MM.1S (cell line): ENCODE measurements around the gene ZNF625.

Source experiments
- DNase-seq: peaks from one replicate; pipeline ENCODE4 v3.0.0-alpha.2; 2015
- H2AFZ ChIP-seq: fragments of 300-600 bp; sonication (generic); 2 replicates; pipeline ENCODE4 v1.6.0; 2016; ENCODE audit warnings: antibody characterized with exemption, low read length
- H3F3A ChIP-seq: fragments of 300-600 bp; sonication (generic); 2 replicates; pipeline ENCODE4 v1.6.1; 2016; ENCODE audit warnings: mild to moderate bottlenecking, antibody characterized with exemption, low read length, moderate library complexity, mixed read lengths; ENCODE audit not compliant: insufficient read depth
- H3K27ac ChIP-seq: fragments of 300-600 bp; sonication (generic); 2 replicates; pipeline ENCODE4 v1.5.1; 2016; ENCODE audit warnings: mild to moderate bottlenecking, low read length
- H3K27me3 ChIP-seq: fragments of 300-600 bp; sonication (generic); replicated peaks from 2 replicates; pipeline ENCODE4 v1.6.0; 2016; ENCODE audit warnings: low read length; ENCODE audit not compliant: insufficient read depth
- H3K36me3 ChIP-seq: fragments of 300-600 bp; sonication (generic); replicated peaks from 2 replicates; pipeline ENCODE4 v1.6.1; 2016; ENCODE audit warnings: mild to moderate bottlenecking, low read length, mixed read lengths; ENCODE audit not compliant: insufficient read depth
- H3K4me1 ChIP-seq: fragments of 300-600 bp; sonication (generic); 2 replicates; pipeline ENCODE4 v1.6.1; 2016; ENCODE audit warnings: low read length, mixed read lengths
- H3K4me2 ChIP-seq: fragments of 300-600 bp; sonication (generic); 2 replicates; pipeline ENCODE4 v1.6.0; 2016; ENCODE audit warnings: low read depth, low read length
- H3K4me3 ChIP-seq: fragments of 300-600 bp; sonication (generic); 2 replicates; pipeline ENCODE4 v1.5.1; 2016; ENCODE audit warnings: low read length, mixed read lengths
- H3K79me2 ChIP-seq: fragments of 300-600 bp; sonication (generic); 2 replicates; pipeline ENCODE4 v1.6.1; 2016; ENCODE audit warnings: mixed run types, low read length, mixed read lengths
- H3K9ac ChIP-seq: fragments of 300-600 bp; sonication (generic); 2 replicates; pipeline ENCODE4 v1.6.1; 2016; ENCODE audit warnings: low read length, mixed read lengths
- H3K9me2 ChIP-seq: fragments of 300-600 bp; sonication (generic); replicated peaks from 2 replicates; pipeline ENCODE4 v1.6.1; 2016; ENCODE audit warnings: mild to moderate bottlenecking, low read length, mixed read lengths; ENCODE audit not compliant: insufficient read depth
- H3K9me3 ChIP-seq: fragments of 300-600 bp; sonication (generic); replicated peaks from 2 replicates; pipeline ENCODE4 v1.6.1; 2016; ENCODE audit warnings: mild to moderate bottlenecking, low read length, mixed read lengths; ENCODE audit not compliant: insufficient read depth
- H4K20me1 ChIP-seq: fragments of 300-600 bp; sonication (generic); 2 replicates; pipeline ENCODE4 v1.6.1; 2016; ENCODE audit warnings: mild to moderate bottlenecking, low read length, moderate library complexity, mixed read lengths; ENCODE audit not compliant: insufficient read depth
- CTCF ChIP-seq: fragments of 300-600 bp; sonication (generic); IDR thresholded peaks from 2 replicates; pipeline ENCODE4 v1.5.1; 2016; ENCODE audit warnings: antibody characterized with exemption, low read length, mixed read lengths
- EZH2 ChIP-seq: fragments of 300-600 bp; sonication (generic); optimal IDR thresholded peaks from 2 replicates; pipeline ENCODE3; 2017; ENCODE audit warnings: low read depth, mild to moderate bottlenecking, antibody characterized with exemption, low read length, mixed read lengths
- EZH2phosphoT487 ChIP-seq: fragments of 300-600 bp; sonication (generic); IDR thresholded peaks from 2 replicates; pipeline ENCODE4 v1.6.1; 2018; ENCODE audit warnings: antibody characterized with exemption, low read length

ZNF625 gene

DNA sequence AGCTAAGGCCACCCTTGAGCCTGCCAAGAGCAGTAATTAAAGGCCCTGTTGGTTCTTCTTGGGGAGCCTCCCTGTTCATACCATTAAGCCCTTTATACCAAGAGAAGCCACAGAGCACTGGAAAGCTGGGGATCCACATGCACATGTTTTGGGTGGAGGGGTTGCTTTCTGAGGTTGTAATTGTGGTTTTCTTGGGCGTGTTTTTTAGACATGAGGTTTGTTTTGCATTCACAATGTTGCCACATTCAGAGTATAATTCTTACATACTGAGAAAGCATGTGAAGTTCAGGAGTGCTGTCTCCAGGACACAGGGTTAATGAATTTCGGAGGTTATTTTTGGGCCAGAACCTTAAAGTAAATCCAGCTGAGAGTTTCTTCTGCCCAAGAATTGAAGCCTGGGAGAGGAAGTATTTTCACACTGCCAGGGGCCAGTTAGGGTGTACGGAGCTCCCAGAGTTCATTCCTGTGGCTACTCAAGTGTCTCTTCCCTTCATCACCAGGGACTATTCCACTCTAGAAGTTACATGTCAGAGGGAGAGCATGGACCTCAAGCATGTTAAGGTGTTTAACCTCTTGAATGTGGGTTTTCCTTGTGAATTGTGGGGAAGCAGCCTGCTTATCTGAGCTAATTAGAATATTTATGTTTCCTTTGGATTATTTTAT lies 43.4 kb upstream of the ZNF625 start:
- Histone ChIP-seq H3K79me2 (no peaks in the 10 kb centered on the region), H3K4me2 (no peak overlapping the region), H3F3A (no peaks in the 10 kb centered on the region), H3K4me3 (no peak overlapping the region), H4K20me1 (no peaks in the 10 kb centered on the region), H3K9me2 (no peaks in the 10 kb centered on the region), H3K4me1 (no peaks in the 10 kb centered on the region), H3K36me3 (no peaks in the 10 kb centered on the region), H3K27me3 (no peaks in the 10 kb centered on the region), H3K9me3 (no peaks in the 10 kb centered on the region), H3K27ac (no peak overlapping the region), H3K9ac (no peak overlapping the region), H2AFZ (no peak overlapping the region)
- TF ChIP-seq CTCF (no peak), EZH2phosphoT487 (no peak), EZH2 (no peak)
- DNase-seq: no peak

DNA sequence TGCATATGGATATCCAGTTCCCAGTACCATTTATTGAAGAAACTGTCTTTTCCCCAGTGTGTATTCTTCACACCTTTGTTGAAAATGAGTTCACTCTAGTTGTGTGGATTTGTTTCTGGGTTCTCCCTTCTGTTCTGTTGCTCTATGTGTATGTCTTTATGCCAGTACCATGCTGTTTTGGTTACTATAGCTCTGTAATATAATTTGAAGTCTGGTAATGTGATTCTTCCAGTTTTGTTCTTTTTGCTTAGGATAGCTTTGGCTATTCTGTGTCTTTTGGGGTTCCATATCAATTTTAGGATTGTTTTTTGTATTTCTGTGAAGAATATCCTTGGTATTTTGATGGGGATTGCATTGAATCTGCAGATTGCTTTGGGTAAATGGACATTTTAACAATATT lies 41.6 kb upstream of the ZNF625 start:
- TF ChIP-seq EZH2phosphoT487: no peak
- no peaks in the 10 kb centered on the region for H4K20me1 ChIP-seq
- no peak overlapping the region for H2AFZ ChIP-seq
- no peaks in the 10 kb centered on the region for H3K9me3 ChIP-seq
- DNase-seq: no peak
- H3K36me3 ChIP-seq: no peaks in the 10 kb centered on the region
- no peaks in the 10 kb centered on the region for H3K4me1 ChIP-seq
- no peaks in the 10 kb centered on the region for H3K27me3 ChIP-seq
- H3K4me3 ChIP-seq: no peak overlapping the region
- no peak overlapping the region for H3K9ac ChIP-seq
- H3F3A ChIP-seq: no peaks in the 10 kb centered on the region
- no peaks in the 10 kb centered on the region for H3K79me2 ChIP-seq
- H3K4me2 ChIP-seq: no peak overlapping the region
- H3K27ac ChIP-seq: no peak overlapping the region
- H3K9me2 ChIP-seq: no peaks in the 10 kb centered on the region

GRCh38 chr19:12194827-12195731 lies 38.5 kb upstream of the ZNF625 start:
- no peaks in the 10 kb centered on the region for H3K27me3 ChIP-seq
- no peak overlapping the region for H3K9ac ChIP-seq
- no peaks in the 10 kb centered on the region for H3K4me1 ChIP-seq
- TF ChIP-seq CTCF (no peak), EZH2phosphoT487 (no peak)
- no peaks in the 10 kb centered on the region for H3F3A ChIP-seq
- H3K9me3 ChIP-seq: no peaks in the 10 kb centered on the region
- H3K79me2 ChIP-seq: no peaks in the 10 kb centered on the region
- no peaks in the 10 kb centered on the region for H3K9me2 ChIP-seq
- no peak overlapping the region for H3K4me2 ChIP-seq
- H4K20me1 ChIP-seq: no peaks in the 10 kb centered on the region
- DNase-seq: no peak
- no peak overlapping the region for H2AFZ ChIP-seq
- no peak overlapping the region for H3K4me3 ChIP-seq
- peaks cover 9% of the 10 kb centered on the region for H3K36me3 ChIP-seq
- H3K27ac ChIP-seq: no peak overlapping the region

DNA sequence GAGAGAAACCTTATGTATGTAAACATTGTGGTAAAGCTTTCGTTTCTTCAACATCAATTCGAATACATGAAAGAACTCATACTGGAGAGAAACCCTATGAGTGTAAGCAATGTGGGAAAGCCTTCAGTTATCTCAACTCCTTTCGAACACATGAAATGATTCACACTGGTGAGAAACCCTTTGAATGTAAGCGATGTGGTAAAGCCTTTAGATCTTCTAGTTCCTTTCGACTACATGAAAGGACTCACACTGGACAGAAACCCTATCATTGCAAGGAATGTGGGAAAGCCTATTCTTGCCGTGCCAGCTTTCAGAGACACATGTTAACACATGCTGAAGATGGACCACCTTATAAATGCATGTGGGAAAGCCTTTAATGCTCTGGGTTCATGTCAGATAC lies 31.1 kb upstream of the ZNF625 start:
- H3K79me2 ChIP-seq: peaks cover 23% of the 10 kb centered on the region
- H3K4me1 ChIP-seq: no peaks in the 10 kb centered on the region
- H4K20me1 ChIP-seq: no peaks in the 10 kb centered on the region
- H2AFZ ChIP-seq: no peak overlapping the region
- H3K9me3 ChIP-seq: no peaks in the 10 kb centered on the region; the same call in 1 of the 2 replicates
- no peak overlapping the region for H3K4me2 ChIP-seq
- H3K9ac ChIP-seq: no peak overlapping the region
- TF ChIP-seq EZH2phosphoT487: no peak
- TF ChIP-seq CTCF: no peak
- TF ChIP-seq EZH2: no peak
- H3K9me2 ChIP-seq: no peaks in the 10 kb centered on the region
- no peak overlapping the region for H3K27ac ChIP-seq
- DNase-seq: no peak
- peaks cover 45% of the 10 kb centered on the region for H3K36me3 ChIP-seq
- H3K4me3 ChIP-seq: no peak overlapping the region
- H3K27me3 ChIP-seq: no peaks in the 10 kb centered on the region
- H3F3A ChIP-seq: no peaks in the 10 kb centered on the region
